Measurements from ENCODE around the gene WDR64. TPM values are rescaled to one million over a fixed set of nuclear protein-coding genes. Genes with fewer than 3 reads are reported as not detected.
A peak's percentile ranks its signal among the peaks of the same experiment; 100 is the strongest.

Gene WDR64
- total and polyA plus RNA-seq, 3 donors from 2014 or later: 4.3 to 7.1 (median 5.5) TPM

- no peak for TF ChIP-seq CTCF (IDR thresholded peaks at IDR 0.05)
- no peak for TF ChIP-seq POLR2A (IDR thresholded peaks at IDR 0.05)
- intact Hi-C loops (cut with DNase I; ENCODE audit: low total_unique reads): no loop called here
- peak overlapping the region; percentile 83 to 95 for H3K4me3 ChIP-seq
- no peak for DNase-seq
- peak overlapping the region; percentile 81 to 87 for H3K27ac ChIP-seq
- H3K9me3 ChIP-seq: no peaks in the 10 kb centered on the region
- no peaks in the 10 kb centered on the region for H3K36me3 ChIP-seq (ENCODE audit: low read depth, missing control alignments)
- 9% methylated on average over 11 of the region's 11 CpGs for WGBS, 2 donors
- no peaks in the 10 kb centered on the region for H3K27me3 ChIP-seq
- peaks cover 11% of the 10 kb centered on the region for H3K4me1 ChIP-seq
Measured at GRCh38 chr1:241638909-241639622, 13.0 kb upstream of the WDR64 start.

- H3K4me1 ChIP-seq: peaks cover 11% of the 10 kb centered on the region
- DNase-seq: peak; percentile 36
- 1% methylated on average over 14 to 31 of the region's 42 CpGs for WGBS, 2 donors
- no peak for TF ChIP-seq POLR2A (IDR thresholded peaks at IDR 0.05)
- no peak for TF ChIP-seq CTCF (IDR thresholded peaks at IDR 0.05)
- no peaks in the 10 kb centered on the region for H3K9me3 ChIP-seq
- H3K4me3 ChIP-seq: peak overlapping the region; percentile 83 to 95
- H3K27me3 ChIP-seq: no peaks in the 10 kb centered on the region
- intact Hi-C loops (cut with DNase I; ENCODE audit: low total_unique reads): no loop called here
- no peaks in the 10 kb centered on the region for H3K36me3 ChIP-seq (ENCODE audit: low read depth, missing control alignments)
- H3K27ac ChIP-seq: peak overlapping the region; percentile 81 to 87
Measured at GRCh38 chr1:241639623-241640148, 12.4 kb upstream of the WDR64 start.

- H3K9me3 ChIP-seq: no peaks in the 10 kb centered on the region
- no peaks in the 10 kb centered on the region for H3K27me3 ChIP-seq
- H3K4me1 ChIP-seq: peaks cover 13% of the 10 kb centered on the region
- H3K27ac ChIP-seq: peak within 1 kb of the TSS; percentile 81 to 87
- 9 to 33% methylated on average over 9 to 39 of the region's 81 CpGs for WGBS, 2 donors
- TF ChIP-seq POLR2A (IDR thresholded peaks at IDR 0.05): peak; percentile 46
- TF ChIP-seq CTCF (IDR thresholded peaks at IDR 0.05): no peak
- peak; percentile 95 for DNase-seq
- H3K36me3 ChIP-seq (ENCODE audit: low read depth, missing control alignments): no peaks in the 10 kb centered on the region
- intact Hi-C loops (cut with DNase I; ENCODE audit: low total_unique reads): no loop called here
- peak within 1 kb of the TSS; percentile 83 to 95 for H3K4me3 ChIP-seq
Measured at GRCh38 chr1:241640149-241640866, 11.8 kb upstream of the WDR64 start, which contains the start of the genes CHML and OPN3. TSS of gene CHML (minus strand) at chr1:241640369. CDS start at chr1:241635766, 4,603 bp downstream. TSS of gene OPN3 (minus strand) at chr1:241640369. CDS start at chr1:241640254, 115 bp downstream.

GRCh38 chr1:241640867-241641622 is 11.0 kb upstream of the WDR64 start:
- Histone ChIP-seq H3K4me3 (peak overlapping the region; percentile 83 to 95), H3K27ac (peak overlapping the region; percentile 60 to 87), H3K4me1 (peaks cover 16% of the 10 kb centered on the region), H3K27me3 (no peaks in the 10 kb centered on the region), H3K36me3 (ENCODE audit: low read depth, missing control alignments) (no peaks in the 10 kb centered on the region), H3K9me3 (no peaks in the 10 kb centered on the region)
- 70 to 83% methylated on average over 7 to 9 of the region's 9 CpGs for WGBS, 2 donors
- no peak for DNase-seq
- intact Hi-C loops (cut with DNase I; ENCODE audit: low total_unique reads): no loop called here
- TF ChIP-seq POLR2A (IDR thresholded peaks at IDR 0.05): no peak
- TF ChIP-seq CTCF (IDR thresholded peaks at IDR 0.05): no peak

All from testis (tissue), 3 donors.